ENCODE results near the gene TAF1B. TPM values are rescaled to one million over a fixed set of nuclear protein-coding genes. Genes with fewer than 3 reads are reported as not detected.

The TAF1B gene
- polyA plus RNA-seq (2013, experiment 1 of 4): 34.0 TPM
- polyA plus RNA-seq (2013, experiment 2 of 4): 38.9 TPM
- polyA plus RNA-seq (2013, experiment 3 of 4): 33.2 TPM
- 36.1 TPM for polyA plus RNA-seq (2013, experiment 4 of 4)

DNA sequence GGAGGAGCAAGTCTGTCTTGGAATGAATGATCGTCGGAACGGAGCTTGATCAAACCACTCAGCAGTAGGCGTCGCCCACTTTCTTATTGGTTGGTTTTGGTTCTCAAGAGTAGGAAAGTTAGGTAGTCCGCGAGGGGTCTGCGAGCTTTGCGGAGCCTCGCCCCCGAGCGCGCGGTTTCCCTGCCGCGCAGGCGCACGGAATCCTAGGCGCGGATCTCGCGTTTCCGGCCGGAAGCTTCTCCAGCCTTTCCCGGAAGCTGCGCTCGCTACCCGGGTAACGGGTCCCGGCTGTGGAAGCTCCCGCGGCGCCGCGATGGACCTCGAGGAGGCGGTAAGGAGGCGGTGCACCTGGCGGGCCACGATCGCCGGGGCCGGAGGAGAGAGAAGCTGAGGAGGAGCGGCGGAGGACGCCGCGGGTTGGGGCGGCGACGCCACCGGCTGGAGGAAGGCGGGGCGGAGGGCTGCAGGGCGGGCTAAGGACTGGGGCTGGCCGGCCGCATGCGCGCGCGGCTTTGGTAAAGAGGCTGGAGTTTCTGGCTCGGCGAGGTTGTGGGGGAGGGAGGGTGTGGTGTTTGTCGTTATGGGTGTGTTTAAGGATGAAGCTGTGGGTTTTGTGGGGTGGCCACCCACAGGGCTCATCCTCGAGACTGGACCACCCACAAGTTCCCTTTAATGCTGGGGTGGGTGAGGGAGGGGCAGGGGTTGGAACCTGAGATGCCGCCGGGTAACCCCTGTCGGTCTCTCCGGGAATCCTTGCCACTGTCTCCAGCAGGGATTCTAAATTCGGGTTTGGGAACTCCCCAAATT, at the start of gene TAF1B:
TSS of gene TAF1B (plus strand) at position 246 of the 807 bp plus-strand sequence. CDS start at position 314, 68 bp downstream.
- Histone ChIP-seq H3K4me1 (ENCODE audit: control insufficient read depth, insufficient read depth, low read length) (peaks cover 8% of the 10 kb centered on the region), H3K36me3 (ENCODE audit: control insufficient read depth, insufficient read depth, low read length) (peaks cover 14% of the 10 kb centered on the region), H3K9me3 (ENCODE audit: control insufficient read depth, low read length) (no peaks in the 10 kb centered on the region), H3K4me3 (ENCODE audit: insufficient read depth, low read depth, low read length) (peak within 1 kb of the TSS; percentile 64), H3K27me3 (ENCODE audit: control insufficient read depth, insufficient read depth, low read length, poor library complexity, severe bottlenecking) (no peaks in the 10 kb centered on the region), H3K27ac (ENCODE audit: insufficient read depth, low read depth, low read length, poor library complexity, severe bottlenecking) (peak within 1 kb of the TSS; percentile 87)
- WGBS, 2 experiments: 0 to 1% methylated on average over 70 of the region's 70 CpGs

DNA sequence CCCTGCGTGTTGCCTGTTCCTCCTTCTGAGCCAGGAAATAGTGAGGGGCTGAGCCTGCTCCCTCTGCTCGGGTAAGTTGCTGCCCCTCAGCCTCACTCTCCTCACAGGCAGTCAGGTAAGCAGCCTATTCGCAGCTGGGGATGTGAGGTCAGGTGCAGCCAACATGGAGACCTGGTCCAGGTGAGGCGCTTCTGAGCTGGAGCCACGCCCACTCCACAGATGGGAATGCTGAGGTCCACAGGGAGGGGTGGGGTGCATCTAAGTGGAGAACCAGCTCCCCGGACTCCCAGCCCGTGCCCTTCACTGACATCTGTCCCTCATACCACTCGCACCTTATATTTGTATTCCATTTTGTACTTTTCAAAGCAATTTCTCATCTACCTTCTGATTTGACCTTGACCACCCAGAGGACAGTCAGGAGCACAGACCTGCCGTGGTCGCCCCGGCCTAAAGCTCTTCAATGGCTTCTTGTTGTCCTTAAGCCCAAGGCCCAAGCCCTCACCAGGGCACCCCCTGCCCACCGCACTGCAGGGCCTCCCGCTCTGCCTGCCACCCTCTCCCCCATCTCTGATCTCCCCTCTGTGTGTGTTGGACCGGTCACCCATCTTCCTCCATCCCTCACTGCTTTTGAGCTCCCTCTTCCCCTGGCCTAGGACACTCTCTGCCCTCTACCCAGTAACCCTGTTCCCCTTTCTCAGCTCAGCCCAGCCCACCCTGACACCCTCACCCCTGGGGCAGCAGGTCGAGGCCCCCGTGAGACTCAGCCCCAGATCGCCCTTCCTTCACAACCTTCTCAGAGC, 49.2 kb upstream of the TAF1B start:
- no peaks in the 10 kb centered on the region for H3K27me3 ChIP-seq (ENCODE audit: control insufficient read depth, insufficient read depth, low read length, poor library complexity, severe bottlenecking)
- H3K4me3 ChIP-seq (ENCODE audit: insufficient read depth, low read depth, low read length): no peak overlapping the region
- H3K27ac ChIP-seq (ENCODE audit: insufficient read depth, low read depth, low read length, poor library complexity, severe bottlenecking): no peak overlapping the region
- WGBS, 2 experiments: 90 to 92% methylated on average over 17 of the region's 17 CpGs
- H3K4me1 ChIP-seq (ENCODE audit: control insufficient read depth, insufficient read depth, low read length): no peaks in the 10 kb centered on the region
- H3K9me3 ChIP-seq (ENCODE audit: control insufficient read depth, low read length): no peaks in the 10 kb centered on the region
- no peaks in the 10 kb centered on the region for H3K36me3 ChIP-seq (ENCODE audit: control insufficient read depth, insufficient read depth, low read length)

DNA sequence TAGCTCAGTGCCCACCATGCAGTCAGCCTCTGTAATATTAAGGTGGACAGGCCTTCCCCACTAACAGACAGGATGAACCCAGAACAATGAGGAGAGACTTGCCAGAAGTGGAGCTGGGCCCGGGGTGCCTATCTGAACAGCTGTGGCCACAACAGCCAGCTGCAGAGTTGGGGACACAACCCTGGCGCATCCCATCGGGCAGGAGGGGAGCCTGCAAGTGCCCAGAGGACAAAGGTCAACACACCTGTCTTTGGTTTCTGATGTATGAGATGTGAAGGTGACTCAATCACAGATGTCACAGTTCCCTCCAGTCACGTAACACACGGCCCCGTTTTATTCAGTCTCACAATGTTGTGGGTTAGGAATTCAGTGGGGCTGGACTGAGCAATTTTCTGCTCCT, 48.2 kb upstream of the TAF1B start:
- no peaks in the 10 kb centered on the region for H3K27me3 ChIP-seq (ENCODE audit: control insufficient read depth, insufficient read depth, low read length, poor library complexity, severe bottlenecking)
- 68 to 72% methylated on average over 6 of the region's 6 CpGs for WGBS, 2 experiments

GRCh38 chr2:9796056-9797010, 46.9 kb upstream of the TAF1B start:
- no peak overlapping the region for H3K4me3 ChIP-seq (ENCODE audit: insufficient read depth, low read depth, low read length)
- H3K36me3 ChIP-seq (ENCODE audit: control insufficient read depth, insufficient read depth, low read length): no peaks in the 10 kb centered on the region
- H3K27ac ChIP-seq (ENCODE audit: insufficient read depth, low read depth, low read length, poor library complexity, severe bottlenecking): no peak overlapping the region
- H3K9me3 ChIP-seq (ENCODE audit: control insufficient read depth, low read length): no peaks in the 10 kb centered on the region
- H3K4me1 ChIP-seq (ENCODE audit: control insufficient read depth, insufficient read depth, low read length): peaks cover 3% of the 10 kb centered on the region
- 78% methylated on average over 12 to 13 of the region's 13 CpGs for WGBS, 2 experiments
- no peaks in the 10 kb centered on the region for H3K27me3 ChIP-seq (ENCODE audit: control insufficient read depth, insufficient read depth, low read length, poor library complexity, severe bottlenecking)

More for the DNA sequence above, 48.2 kb upstream of the TAF1B start:
- H3K36me3 ChIP-seq (ENCODE audit: control insufficient read depth, insufficient read depth, low read length): no peaks in the 10 kb centered on the region
- H3K9me3 ChIP-seq (ENCODE audit: control insufficient read depth, low read length): no peaks in the 10 kb centered on the region
- H3K27ac ChIP-seq (ENCODE audit: insufficient read depth, low read depth, low read length, poor library complexity, severe bottlenecking): no peak overlapping the region
- no peak overlapping the region for H3K4me3 ChIP-seq (ENCODE audit: insufficient read depth, low read depth, low read length)
- no peaks in the 10 kb centered on the region for H3K4me1 ChIP-seq (ENCODE audit: control insufficient read depth, insufficient read depth, low read length)

DNA sequence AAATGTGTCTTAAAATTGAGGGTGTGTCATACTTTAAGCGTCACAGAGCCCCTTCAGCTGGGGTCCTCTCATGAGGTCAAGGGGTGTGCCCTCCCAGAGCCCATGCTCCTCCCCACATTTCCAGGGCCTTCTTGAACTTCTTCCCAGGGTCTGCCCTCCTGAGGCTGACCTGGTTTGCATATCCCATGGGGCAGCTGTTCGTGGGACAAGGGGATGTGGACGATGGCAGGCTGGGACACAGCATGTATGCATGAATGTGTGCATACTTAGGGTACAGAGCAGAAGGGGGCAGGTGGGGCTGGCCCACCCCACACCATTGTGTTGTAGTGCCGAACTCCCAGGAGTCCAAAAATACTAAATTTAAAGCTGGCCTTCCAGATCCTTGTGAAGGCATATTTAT, 46.2 kb upstream of the TAF1B start:
- no peaks in the 10 kb centered on the region for H3K27me3 ChIP-seq (ENCODE audit: control insufficient read depth, insufficient read depth, low read length, poor library complexity, severe bottlenecking)
- 80 to 81% methylated on average over 4 of the region's 4 CpGs for WGBS, 2 experiments
- H3K4me3 ChIP-seq (ENCODE audit: insufficient read depth, low read depth, low read length): no peak overlapping the region
- no peaks in the 10 kb centered on the region for H3K9me3 ChIP-seq (ENCODE audit: control insufficient read depth, low read length)
- peaks cover 7% of the 10 kb centered on the region for H3K4me1 ChIP-seq (ENCODE audit: control insufficient read depth, insufficient read depth, low read length)
- no peak overlapping the region for H3K27ac ChIP-seq (ENCODE audit: insufficient read depth, low read depth, low read length, poor library complexity, severe bottlenecking)
- no peaks in the 10 kb centered on the region for H3K36me3 ChIP-seq (ENCODE audit: control insufficient read depth, insufficient read depth, low read length)

- H3K27ac ChIP-seq (ENCODE audit: insufficient read depth, low read depth, low read length, poor library complexity, severe bottlenecking): no peak overlapping the region
- H3K9me3 ChIP-seq (ENCODE audit: control insufficient read depth, low read length): no peaks in the 10 kb centered on the region
- no peaks in the 10 kb centered on the region for H3K27me3 ChIP-seq (ENCODE audit: control insufficient read depth, insufficient read depth, low read length, poor library complexity, severe bottlenecking)
- H3K4me1 ChIP-seq (ENCODE audit: control insufficient read depth, insufficient read depth, low read length): peaks cover 7% of the 10 kb centered on the region
- H3K36me3 ChIP-seq (ENCODE audit: control insufficient read depth, insufficient read depth, low read length): no peaks in the 10 kb centered on the region
- WGBS, 2 experiments: 83 to 85% methylated on average over 18 of the region's 18 CpGs
- no peak overlapping the region for H3K4me3 ChIP-seq (ENCODE audit: insufficient read depth, low read depth, low read length)
Measured at GRCh38 chr2:9797681-9798556, 45.4 kb upstream of the TAF1B start.

- 84 to 87% methylated on average over 11 of the region's 11 CpGs for WGBS, 2 experiments
- H3K27ac ChIP-seq (ENCODE audit: insufficient read depth, low read depth, low read length, poor library complexity, severe bottlenecking): no peak overlapping the region
- no peak overlapping the region for H3K4me3 ChIP-seq (ENCODE audit: insufficient read depth, low read depth, low read length)
Measured at GRCh38 chr2:9799011-9799596, 44.2 kb upstream of the TAF1B start.

GRCh38 chr2:9799729-9800632, 43.3 kb upstream of the TAF1B start:
- Histone ChIP-seq H3K27ac (ENCODE audit: insufficient read depth, low read depth, low read length, poor library complexity, severe bottlenecking) (no peak overlapping the region), H3K9me3 (ENCODE audit: control insufficient read depth, low read length) (no peaks in the 10 kb centered on the region), H3K36me3 (ENCODE audit: control insufficient read depth, insufficient read depth, low read length) (no peaks in the 10 kb centered on the region), H3K27me3 (ENCODE audit: control insufficient read depth, insufficient read depth, low read length, poor library complexity, severe bottlenecking) (no peaks in the 10 kb centered on the region), H3K4me3 (ENCODE audit: insufficient read depth, low read depth, low read length) (no peak overlapping the region), H3K4me1 (ENCODE audit: control insufficient read depth, insufficient read depth, low read length) (peaks cover 13% of the 10 kb centered on the region)
- 27 to 29% methylated on average over 14 of the region's 14 CpGs for WGBS, 2 experiments

More at GRCh38 chr2:9799011-9799596, 44.2 kb upstream of the TAF1B start:
- no peaks in the 10 kb centered on the region for H3K9me3 ChIP-seq (ENCODE audit: control insufficient read depth, low read length)
- H3K36me3 ChIP-seq (ENCODE audit: control insufficient read depth, insufficient read depth, low read length): no peaks in the 10 kb centered on the region
- H3K4me1 ChIP-seq (ENCODE audit: control insufficient read depth, insufficient read depth, low read length): peaks cover 13% of the 10 kb centered on the region
- H3K27me3 ChIP-seq (ENCODE audit: control insufficient read depth, insufficient read depth, low read length, poor library complexity, severe bottlenecking): no peaks in the 10 kb centered on the region
